ENCODE measurements around the gene RIBC1. TPM values are rescaled to one million over a fixed set of nuclear protein-coding genes. Genes with fewer than 3 reads are reported as not detected.
A peak's percentile ranks its signal among the peaks of the same experiment; 100 is the strongest.
"Not testable (repeated sequence)": the region's sequence is repeated elsewhere in the genome, so short reads cannot be mapped to it uniquely, and the experiment has no call there.

The RIBC1 gene
- total RNA-seq, 1 donor: 0.43 TPM

GRCh38 chrX:53452812-53453211 lies 30.1 kb downstream of the RIBC1 start:
- TF ChIP-seq CTCF (IDR thresholded peaks at IDR 0.05; ENCODE audit: insufficient read depth, low read depth, low read length): no peak
- no peak for DNase-seq (ENCODE audit: low read depth)
- H3K4me3 ChIP-seq (ENCODE audit: low read depth, low read length): no peak overlapping the region

DNA sequence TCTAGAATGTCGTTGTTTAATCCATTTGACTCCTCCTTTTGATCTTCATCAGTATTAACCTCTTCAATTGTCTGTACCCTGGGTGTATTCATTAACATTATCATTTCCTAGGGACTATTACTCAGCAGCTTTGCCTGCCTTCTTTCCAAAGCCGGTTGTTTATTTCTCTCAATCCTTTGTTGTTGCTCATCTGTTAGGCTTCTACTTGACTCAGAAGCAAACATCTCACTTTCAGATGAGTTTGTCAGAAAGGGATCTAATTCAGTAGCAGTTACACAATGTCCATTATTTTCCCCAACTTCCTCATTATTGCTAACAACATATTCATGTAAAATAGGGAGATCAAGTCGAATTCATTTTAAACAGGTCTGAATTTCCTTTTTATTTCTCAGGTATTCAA lies 33.6 kb downstream of the RIBC1 start:
- no peak overlapping the region for H3K4me3 ChIP-seq (ENCODE audit: low read depth, low read length)
- no peak for TF ChIP-seq CTCF (IDR thresholded peaks at IDR 0.05; ENCODE audit: insufficient read depth, low read depth, low read length)
- peak; percentile 60 for DNase-seq (ENCODE audit: low read depth)

DNA sequence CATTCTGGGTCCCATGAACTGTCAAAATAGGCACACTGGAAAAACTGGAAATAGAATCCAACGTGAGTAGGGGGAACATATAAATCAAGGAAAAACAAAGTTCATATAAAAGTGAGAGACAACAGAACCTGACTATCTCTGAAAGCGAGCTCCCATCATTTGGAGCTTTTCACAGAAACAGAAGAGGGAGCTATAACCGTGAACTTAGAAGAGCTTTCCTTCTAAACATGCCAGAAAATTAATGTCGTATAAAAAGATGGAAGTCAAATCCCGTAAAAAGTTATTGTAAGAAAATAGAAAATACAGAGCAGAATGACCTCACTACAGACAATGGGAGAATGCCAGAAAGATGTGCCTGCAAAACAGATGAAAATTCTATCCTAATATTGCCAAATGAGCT lies 35.4 kb downstream of the RIBC1 start:
- peak; percentile 33 for TF ChIP-seq CTCF (IDR thresholded peaks at IDR 0.05; ENCODE audit: insufficient read depth, low read depth, low read length)
- H3K4me3 ChIP-seq (ENCODE audit: low read depth, low read length): no peak overlapping the region
- DNase-seq (ENCODE audit: low read depth): peak; percentile 37

- not testable (repeated sequence) for DNase-seq (ENCODE audit: low read depth); H3K4me3 ChIP-seq (ENCODE audit: low read depth, low read length)
Observed at GRCh38 chrX:53468659-53469058, 46.0 kb downstream of the RIBC1 start.

- DNase-seq (ENCODE audit: low read depth): no peak
- H3K4me3 ChIP-seq (ENCODE audit: low read depth, low read length): no peak overlapping the region
- TF ChIP-seq CTCF (IDR thresholded peaks at IDR 0.05; ENCODE audit: insufficient read depth, low read depth, low read length): no peak
Observed at GRCh38 chrX:53471346-53471745, 48.7 kb downstream of the RIBC1 start.

DNA sequence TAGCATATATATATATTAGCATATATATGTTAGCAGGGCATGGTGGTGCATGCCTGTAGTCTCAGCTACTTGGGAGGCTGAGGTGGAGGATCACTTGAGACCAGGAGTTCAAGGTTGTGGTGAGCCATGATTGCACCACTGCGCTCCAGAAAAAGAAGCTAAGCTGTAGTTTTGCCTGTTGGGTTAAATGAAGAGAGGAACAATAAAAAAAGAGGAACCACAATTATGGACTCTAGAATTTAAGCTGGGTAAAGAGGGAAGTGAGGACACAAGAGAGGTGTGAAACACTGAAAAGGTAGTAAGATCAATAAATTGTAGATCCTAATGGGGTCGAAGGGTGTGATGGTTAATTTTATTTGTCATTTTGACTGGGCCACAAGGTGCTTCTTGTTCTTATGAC lies 52.0 kb downstream of the RIBC1 start:
- H3K4me3 ChIP-seq (ENCODE audit: low read depth, low read length): no peak overlapping the region
- TF ChIP-seq CTCF (IDR thresholded peaks at IDR 0.05; ENCODE audit: insufficient read depth, low read depth, low read length): no peak
- no peak for DNase-seq (ENCODE audit: low read depth)

GRCh38 chrX:53476371-53476770 lies 53.7 kb downstream of the RIBC1 start:
- TF ChIP-seq CTCF (IDR thresholded peaks at IDR 0.05; ENCODE audit: insufficient read depth, low read depth, low read length): no peak
- no peak overlapping the region for H3K4me3 ChIP-seq (ENCODE audit: low read depth, low read length)
- DNase-seq (ENCODE audit: low read depth): no peak

Data from fibroblast of villous mesenchyme (primary cell).